Neural progenitor cell (in vitro differentiated cells): ENCODE measurements around the gene B4GALT5. TPM values are rescaled to one million over a fixed set of nuclear protein-coding genes. Genes with fewer than 3 reads are reported as not detected.
A peak's percentile ranks its signal among the peaks of the same experiment; 100 is the strongest.

ENCODE experiments used
- DNase-seq: peaks from one replicate; pipeline ENCODE4 v3.0.0-alpha.2; 2016; ENCODE audit warnings: low spot score
- H2AFZ ChIP-seq: fragments of 200-600 bp; sonication (generic); replicated peaks from 2 replicates; pipeline ENCODE4 v1.6.1; 2016; ENCODE audit warnings: antibody characterized with exemption
- H3F3A ChIP-seq: fragments of 200-600 bp; sonication (generic); 2 replicates; pipeline ENCODE4 v1.6.1; 2016; ENCODE audit warnings: antibody characterized with exemption, low read depth
- H3K27ac ChIP-seq: fragments of 200-600 bp; sonication (generic); 2 replicates; pipeline ENCODE4 v1.5.1; 2016; ENCODE audit warnings: mild to moderate bottlenecking
- H3K27me3 ChIP-seq: fragments of 200-600 bp; sonication (generic); 2 replicates; pipeline ENCODE4 v1.6.1; 2016; ENCODE audit warnings: mild to moderate bottlenecking, moderate library complexity
- H3K36me3 ChIP-seq: fragments of 200-600 bp; sonication (generic); 2 replicates; pipeline ENCODE4 v1.5.1; 2016
- H3K4me1 ChIP-seq: fragments of 200-600 bp; sonication (generic); 2 replicates; pipeline ENCODE4 v1.6.1; 2016; ENCODE audit warnings: mixed run types
- H3K4me2 ChIP-seq: fragments of 200-600 bp; sonication (generic); 2 replicates; pipeline ENCODE4 v1.6.1; 2016
- H3K4me3 ChIP-seq: fragments of 200-600 bp; sonication (generic); 2 replicates; pipeline ENCODE4 v1.5.1; 2016
- H3K79me2 ChIP-seq: fragments of 200-600 bp; sonication (generic); 2 replicates; pipeline ENCODE4 v1.6.1; 2016; ENCODE audit warnings: low read depth
- H3K9ac ChIP-seq: fragments of 200-600 bp; sonication (generic); 2 replicates; pipeline ENCODE4 v1.6.1; 2016
- H3K9me3 ChIP-seq: fragments of 200-600 bp; sonication (generic); 2 replicates; pipeline ENCODE4 v1.5.1; 2016; ENCODE audit warnings: low read depth
- H4K20me1 ChIP-seq: fragments of 200-600 bp; sonication (generic); 2 replicates; pipeline ENCODE4 v1.6.1; 2016; ENCODE audit warnings: low read depth
- H3K27ac Mint-ChIP-seq: 3 replicates; pipeline ENCODE4 v1.8.0; 2021; ENCODE audit warnings: mixed read lengths
- H3K27me3 Mint-ChIP-seq: 2 replicates; pipeline ENCODE4 v1.8.0; 2022; ENCODE audit warnings: low read depth, mild to moderate bottlenecking, inconsistent platforms, moderate library complexity, mixed read lengths; ENCODE audit not compliant: insufficient read depth
- H3K36me3 Mint-ChIP-seq: 3 replicates; pipeline ENCODE4 v1.8.0; 2021; ENCODE audit warnings: mixed read lengths
- H3K4me1 Mint-ChIP-seq: 3 replicates; pipeline ENCODE4 v1.8.0; 2021; ENCODE audit warnings: mixed read lengths
- H3K4me3 Mint-ChIP-seq: 3 replicates; pipeline ENCODE4 v1.8.0; 2021; ENCODE audit warnings: mild to moderate bottlenecking, moderate library complexity, mixed read lengths
- H3K9me3 Mint-ChIP-seq: 3 replicates; pipeline ENCODE4 v1.8.0; 2020; ENCODE audit warnings: mixed read lengths
- EZH2 ChIP-seq: fragments of 200-600 bp; sonication (generic); IDR thresholded peaks from 2 replicates; pipeline ENCODE4 v1.6.1; 2017; ENCODE audit warnings: antibody characterized with exemption, mild to moderate bottlenecking, moderate library complexity
- EZH2phosphoT487 ChIP-seq: fragments of 200-600 bp; sonication (generic); IDR thresholded peaks from 2 replicates; pipeline ENCODE4 v1.6.1; 2017; ENCODE audit warnings: antibody characterized with exemption
- total RNA-seq: library from RNA; depleted of rRNA; stranded (reverse); fragments of >200 nt; gene quantifications from 2 replicates; pipeline ENCODE4 v1.2.3, GENCODE V29; 2015; ENCODE audit warnings: low replicate concordance
- TF ChIP-seq, protein P1 (sequence below): fragments of 200-600 bp; sonication (generic); IDR thresholded peaks from 2 replicates; pipeline ENCODE4 v1.5.1; 2017; ENCODE audit warnings: antibody characterized with exemption, mild to moderate bottlenecking

The B4GALT5 gene
- total RNA-seq, 1 donor from 2014 or later, result 60.1 TPM

DNA sequence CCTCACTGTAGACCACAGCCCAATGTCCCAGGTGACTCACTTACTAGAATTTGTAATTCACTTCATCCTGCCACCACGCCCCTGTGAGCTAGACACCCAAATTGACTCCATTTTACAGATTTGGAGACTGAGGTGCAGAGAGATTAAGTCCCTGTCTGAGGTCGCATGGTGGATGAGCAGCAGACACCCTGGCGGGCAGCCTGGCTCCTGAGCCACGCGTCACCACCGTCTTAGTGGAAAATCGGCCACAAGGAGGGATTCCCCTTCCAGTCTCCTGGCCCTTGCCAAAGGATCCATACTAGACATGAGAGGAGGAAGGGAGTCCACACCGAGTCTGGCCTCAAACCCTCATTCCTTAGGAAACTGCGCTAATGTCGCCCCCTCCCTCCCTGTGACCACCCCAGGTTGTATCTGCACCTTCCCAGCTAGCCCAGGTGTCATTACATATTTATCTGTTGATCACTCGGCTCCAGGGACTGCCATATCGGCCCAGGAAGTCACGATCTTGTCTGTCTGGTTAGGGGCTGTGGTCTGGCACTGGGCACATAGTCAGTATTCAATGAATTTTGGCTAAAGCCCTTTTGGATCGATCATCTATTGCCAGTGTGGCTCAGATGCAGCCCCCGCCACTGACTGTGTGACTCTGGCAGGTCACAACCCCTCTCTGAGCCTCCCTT, 120.1 kb downstream of the B4GALT5 start:
- H2AFZ ChIP-seq, result peak overlapping the region; percentile 77
- Mint-ChIP-seq H3K36me3 (no peaks in the 10 kb centered on the region), H3K9me3 (no peaks in the 10 kb centered on the region), H3K4me3 (no peak overlapping the region), H3K27ac (peak overlapping the region; percentile 79), H3K27me3 (peaks cover 12% of the 10 kb centered on the region), H3K4me1 (peaks cover 24% of the 10 kb centered on the region)
- H3K27ac ChIP-seq, result no peak overlapping the region
- TF ChIP-seq EZH2, result no peak
- TF ChIP-seq EZH2phosphoT487, result no peak
- TF ChIP-seq, protein P1, sequence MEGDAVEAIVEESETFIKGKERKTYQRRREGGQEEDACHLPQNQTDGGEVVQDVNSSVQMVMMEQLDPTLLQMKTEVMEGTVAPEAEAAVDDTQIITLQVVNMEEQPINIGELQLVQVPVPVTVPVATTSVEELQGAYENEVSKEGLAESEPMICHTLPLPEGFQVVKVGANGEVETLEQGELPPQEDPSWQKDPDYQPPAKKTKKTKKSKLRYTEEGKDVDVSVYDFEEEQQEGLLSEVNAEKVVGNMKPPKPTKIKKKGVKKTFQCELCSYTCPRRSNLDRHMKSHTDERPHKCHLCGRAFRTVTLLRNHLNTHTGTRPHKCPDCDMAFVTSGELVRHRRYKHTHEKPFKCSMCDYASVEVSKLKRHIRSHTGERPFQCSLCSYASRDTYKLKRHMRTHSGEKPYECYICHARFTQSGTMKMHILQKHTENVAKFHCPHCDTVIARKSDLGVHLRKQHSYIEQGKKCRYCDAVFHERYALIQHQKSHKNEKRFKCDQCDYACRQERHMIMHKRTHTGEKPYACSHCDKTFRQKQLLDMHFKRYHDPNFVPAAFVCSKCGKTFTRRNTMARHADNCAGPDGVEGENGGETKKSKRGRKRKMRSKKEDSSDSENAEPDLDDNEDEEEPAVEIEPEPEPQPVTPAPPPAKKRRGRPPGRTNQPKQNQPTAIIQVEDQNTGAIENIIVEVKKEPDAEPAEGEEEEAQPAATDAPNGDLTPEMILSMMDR, result no peak
- H3K9ac ChIP-seq, result no peak overlapping the region
- H3K36me3 ChIP-seq, result no peaks in the 10 kb centered on the region
- H3K9me3 ChIP-seq, result no peaks in the 10 kb centered on the region
- no peak overlapping the region for H3K4me2 ChIP-seq
- no peaks in the 10 kb centered on the region for H3K27me3 ChIP-seq
- no peaks in the 10 kb centered on the region for H4K20me1 ChIP-seq
- H3F3A ChIP-seq, result peaks cover 10% of the 10 kb centered on the region
- H3K4me3 ChIP-seq, result no peak overlapping the region
- H3K4me1 ChIP-seq, result peaks cover 7% of the 10 kb centered on the region
- no peak for DNase-seq
- no peaks in the 10 kb centered on the region for H3K79me2 ChIP-seq

DNA sequence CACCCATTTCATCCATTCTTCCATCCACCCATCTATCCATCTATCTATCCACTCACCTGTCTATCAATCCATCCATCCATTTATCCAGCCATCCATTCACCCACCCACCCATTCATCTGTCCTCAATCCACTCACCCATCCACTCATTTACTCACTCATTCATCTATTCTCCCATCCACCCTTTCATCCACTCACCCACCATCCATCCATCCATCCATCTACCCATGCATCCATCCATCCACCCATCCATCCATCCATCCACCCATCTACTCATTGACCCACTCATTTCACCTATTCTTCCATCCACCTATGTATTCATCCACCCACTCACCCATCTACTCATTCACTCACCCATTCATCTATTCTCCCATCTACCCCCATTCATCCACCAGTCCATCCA, 121.6 kb downstream of the B4GALT5 start:
- peaks cover 24% of the 10 kb centered on the region for H3K4me1 Mint-ChIP-seq

DNA sequence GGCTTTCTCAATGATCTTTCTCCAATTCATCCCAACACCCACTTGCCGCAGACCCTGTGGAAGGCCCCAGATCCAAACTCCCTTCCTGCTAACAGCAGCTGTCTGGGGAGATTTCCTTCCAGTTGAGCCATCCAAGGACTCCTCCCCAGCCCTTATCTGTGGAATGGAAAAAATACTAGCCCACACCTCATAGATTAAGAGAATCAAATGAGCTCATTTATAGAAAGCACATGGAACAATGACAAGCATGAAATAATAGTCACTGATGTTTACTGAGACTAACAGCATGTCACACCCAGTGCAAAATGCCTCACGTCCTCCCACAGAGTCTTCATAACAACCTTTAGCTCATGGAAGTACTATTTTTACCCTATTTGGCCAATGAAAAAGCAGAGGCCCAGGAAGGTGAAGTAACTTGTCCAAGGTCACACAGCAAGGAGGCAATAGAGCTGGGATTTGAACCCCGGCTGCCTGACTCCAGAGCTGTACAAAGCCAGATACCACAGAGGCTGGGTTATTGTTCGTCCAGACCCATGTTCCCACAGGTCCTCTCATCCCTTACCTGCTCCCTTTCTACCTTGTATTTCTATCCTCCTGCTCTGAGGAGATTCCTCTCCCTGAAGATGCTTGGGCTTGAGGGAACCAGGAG, 122.3 kb downstream of the B4GALT5 start:
- no peak for DNase-seq
- no peak overlapping the region for H3K4me3 ChIP-seq
- H3K79me2 ChIP-seq, result no peaks in the 10 kb centered on the region
- H3K27me3 ChIP-seq, result no peaks in the 10 kb centered on the region
- H3K9me3 Mint-ChIP-seq, result no peaks in the 10 kb centered on the region
- no peak overlapping the region for H3K27ac ChIP-seq
- peaks cover 7% of the 10 kb centered on the region for H3K4me1 ChIP-seq
- no peaks in the 10 kb centered on the region for H3K9me3 ChIP-seq
- peaks cover 12% of the 10 kb centered on the region for H3K27me3 Mint-ChIP-seq
- H3F3A ChIP-seq, result peaks cover 10% of the 10 kb centered on the region
- no peaks in the 10 kb centered on the region for H3K36me3 ChIP-seq
- H3K4me2 ChIP-seq, result no peak overlapping the region
- H4K20me1 ChIP-seq, result no peaks in the 10 kb centered on the region
- H3K36me3 Mint-ChIP-seq, result no peaks in the 10 kb centered on the region
- H3K4me1 Mint-ChIP-seq, result peaks cover 22% of the 10 kb centered on the region
- H3K9ac ChIP-seq, result peak overlapping the region; percentile 19
- H3K27ac Mint-ChIP-seq, result no peak overlapping the region
- TF ChIP-seq, protein P1, result no peak
- TF ChIP-seq EZH2, result no peak
- TF ChIP-seq EZH2phosphoT487, result no peak
- H2AFZ ChIP-seq, result no peak overlapping the region
- no peak overlapping the region for H3K4me3 Mint-ChIP-seq

More for the DNA sequence above, 121.6 kb downstream of the B4GALT5 start:
- no peaks in the 10 kb centered on the region for H3K27me3 ChIP-seq
- no peaks in the 10 kb centered on the region for H3K79me2 ChIP-seq
- H3K36me3 ChIP-seq, result no peaks in the 10 kb centered on the region
- H3K4me2 ChIP-seq, result no peak overlapping the region
- peaks cover 10% of the 10 kb centered on the region for H3F3A ChIP-seq
- no peak overlapping the region for H3K4me3 ChIP-seq
- Mint-ChIP-seq H3K27me3 (peaks cover 12% of the 10 kb centered on the region), H3K36me3 (no peaks in the 10 kb centered on the region), H3K4me3 (no peak overlapping the region), H3K9me3 (no peaks in the 10 kb centered on the region), H3K27ac (no peak overlapping the region)
- DNase-seq, result no peak
- H2AFZ ChIP-seq, result no peak overlapping the region
- TF ChIP-seq EZH2, result no peak
- TF ChIP-seq EZH2phosphoT487, result no peak
- TF ChIP-seq, protein P1, result no peak
- no peak overlapping the region for H3K9ac ChIP-seq
- H4K20me1 ChIP-seq, result no peaks in the 10 kb centered on the region
- peaks cover 7% of the 10 kb centered on the region for H3K4me1 ChIP-seq
- H3K27ac ChIP-seq, result no peak overlapping the region
- no peaks in the 10 kb centered on the region for H3K9me3 ChIP-seq
